Type B pancreatic cell (in vitro differentiated cells): ENCODE measurements around the gene CEBPE. TPM values are rescaled to one million over a fixed set of nuclear protein-coding genes. Genes with fewer than 3 reads are reported as not detected.

Experiments used
- DNase-seq: peaks from one replicate; pipeline ENCODE4 v3.0.0; 2021; ENCODE audit warnings: mixed read lengths; ENCODE audit not compliant: unreplicated experiment; ENCODE audit errors: extremely low spot score
- H3K27ac Mint-ChIP-seq: 2 replicates; pipeline ENCODE4 v1.8.0; 2021; ENCODE audit warnings: mild to moderate bottlenecking, mixed read lengths
- H3K27me3 Mint-ChIP-seq: 2 replicates; pipeline ENCODE4 v1.8.0; 2021; ENCODE audit warnings: mixed read lengths
- H3K36me3 Mint-ChIP-seq: 2 replicates; pipeline ENCODE4 v1.8.0; 2021; ENCODE audit warnings: mixed read lengths
- H3K4me1 Mint-ChIP-seq: one replicate; pipeline ENCODE4 v1.8.0; 2021; ENCODE audit warnings: mixed read lengths; ENCODE audit not compliant: unreplicated experiment
- H3K4me3 Mint-ChIP-seq: 2 replicates; pipeline ENCODE4 v1.8.0; 2021; ENCODE audit warnings: mild to moderate bottlenecking, mixed read lengths
- H3K9me3 Mint-ChIP-seq: 2 replicates; pipeline ENCODE4 v1.8.0; 2021; ENCODE audit warnings: mixed read lengths
- total RNA-seq: library from RNA; stranded (reverse); gene quantifications from 2 replicates; pipeline ENCODE4 v1.2.1, GENCODE V29; 2021; ENCODE audit warnings: low replicate concordance
- TF ChIP-seq, protein P1 (sequence below): fragments of 200-600 bp; sonication (generic); conservative IDR thresholded peaks from 2 replicates; pipeline ENCODE4 v1.5.0; 2021; ENCODE audit warnings: antibody characterized with exemption, mild to moderate bottlenecking

The CEBPE gene
- total RNA-seq, 1 donor from 2014 or later, result not detected

DNA sequence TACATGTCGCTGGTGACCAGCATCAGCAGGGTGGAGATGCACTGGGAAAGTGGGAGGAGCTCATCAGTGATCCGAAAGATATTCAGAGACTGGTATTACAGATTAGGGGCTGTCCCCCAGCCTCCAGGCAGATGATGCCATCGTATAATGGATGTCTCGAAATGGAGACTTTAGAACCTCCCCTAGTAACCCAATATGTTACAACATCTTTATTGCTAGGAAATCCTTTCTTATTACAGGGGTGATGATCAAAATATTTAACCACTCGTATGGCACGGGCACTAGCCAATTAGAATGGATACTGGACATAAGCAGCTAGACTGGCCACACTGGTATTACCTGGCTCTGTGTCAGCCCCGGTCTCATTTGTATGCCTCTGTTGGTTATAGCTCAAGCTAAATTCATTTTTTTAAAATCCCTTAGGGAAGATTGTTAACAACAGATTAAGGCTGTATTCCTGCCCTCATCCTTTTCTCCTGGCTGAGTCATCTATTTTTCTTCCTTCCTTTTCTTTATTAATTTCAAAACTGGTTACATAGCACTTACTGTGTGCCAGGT is 10.8 kb upstream of the CEBPE start:
- Mint-ChIP-seq H3K9me3 (no peaks in the 10 kb centered on the region), H3K27me3 (no peaks in the 10 kb centered on the region), H3K4me3 (no peak overlapping the region), H3K27ac (no peak overlapping the region), H3K36me3 (peaks cover 5% of the 10 kb centered on the region), H3K4me1 (no peaks in the 10 kb centered on the region)
- TF ChIP-seq, protein P1, sequence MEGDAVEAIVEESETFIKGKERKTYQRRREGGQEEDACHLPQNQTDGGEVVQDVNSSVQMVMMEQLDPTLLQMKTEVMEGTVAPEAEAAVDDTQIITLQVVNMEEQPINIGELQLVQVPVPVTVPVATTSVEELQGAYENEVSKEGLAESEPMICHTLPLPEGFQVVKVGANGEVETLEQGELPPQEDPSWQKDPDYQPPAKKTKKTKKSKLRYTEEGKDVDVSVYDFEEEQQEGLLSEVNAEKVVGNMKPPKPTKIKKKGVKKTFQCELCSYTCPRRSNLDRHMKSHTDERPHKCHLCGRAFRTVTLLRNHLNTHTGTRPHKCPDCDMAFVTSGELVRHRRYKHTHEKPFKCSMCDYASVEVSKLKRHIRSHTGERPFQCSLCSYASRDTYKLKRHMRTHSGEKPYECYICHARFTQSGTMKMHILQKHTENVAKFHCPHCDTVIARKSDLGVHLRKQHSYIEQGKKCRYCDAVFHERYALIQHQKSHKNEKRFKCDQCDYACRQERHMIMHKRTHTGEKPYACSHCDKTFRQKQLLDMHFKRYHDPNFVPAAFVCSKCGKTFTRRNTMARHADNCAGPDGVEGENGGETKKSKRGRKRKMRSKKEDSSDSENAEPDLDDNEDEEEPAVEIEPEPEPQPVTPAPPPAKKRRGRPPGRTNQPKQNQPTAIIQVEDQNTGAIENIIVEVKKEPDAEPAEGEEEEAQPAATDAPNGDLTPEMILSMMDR, result no peak
- no peak for DNase-seq

DNA sequence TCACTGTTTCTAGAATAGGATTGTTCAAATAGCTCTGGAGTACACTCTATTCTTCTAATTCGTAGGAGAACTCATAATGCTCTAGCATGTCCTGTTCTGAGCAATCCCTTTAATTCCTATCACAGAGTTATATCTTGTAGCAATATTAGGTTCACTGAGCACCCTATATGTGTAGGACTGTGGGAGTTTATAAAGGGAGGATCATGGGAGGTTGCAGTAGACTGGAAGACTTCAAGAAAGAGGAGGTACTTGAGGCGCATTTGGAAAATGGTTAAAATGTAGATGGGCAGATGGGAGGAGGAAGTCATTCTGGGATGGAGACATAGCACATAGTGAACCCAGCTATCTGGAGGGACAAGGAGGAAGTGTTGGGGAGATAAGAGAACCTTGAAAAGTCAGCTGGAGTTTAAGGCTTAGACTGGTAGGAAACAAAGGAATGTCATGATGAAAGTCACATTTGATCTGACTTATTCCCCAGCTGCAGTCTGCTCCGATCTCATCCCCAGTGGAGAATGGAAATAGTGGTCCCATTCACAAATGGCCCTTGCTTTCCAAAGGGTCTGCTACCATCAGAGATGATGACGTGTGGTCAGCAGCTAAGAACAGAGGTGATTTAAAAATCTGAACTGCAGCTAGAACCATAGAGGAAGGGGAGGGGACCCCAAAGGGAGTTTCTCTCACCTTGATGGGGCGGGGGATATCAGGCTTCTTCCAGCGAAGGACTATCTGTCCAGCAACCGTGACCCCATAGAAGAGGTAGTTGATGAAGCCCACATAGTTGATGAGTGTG is 10.1 kb upstream of the CEBPE start:
- H3K4me1 Mint-ChIP-seq, result peaks cover 2% of the 10 kb centered on the region
- H3K27ac Mint-ChIP-seq, result peak overlapping the region; percentile 3
- H3K9me3 Mint-ChIP-seq, result no peaks in the 10 kb centered on the region
- H3K36me3 Mint-ChIP-seq, result peaks cover 5% of the 10 kb centered on the region
- no peak for DNase-seq
- H3K27me3 Mint-ChIP-seq, result no peaks in the 10 kb centered on the region
- TF ChIP-seq, protein P1, result no peak
- no peak overlapping the region for H3K4me3 Mint-ChIP-seq

- Mint-ChIP-seq H3K9me3 (no peaks in the 10 kb centered on the region), H3K27ac (no peak overlapping the region), H3K4me3 (no peak overlapping the region), H3K4me1 (peaks cover 10% of the 10 kb centered on the region), H3K27me3 (no peaks in the 10 kb centered on the region), H3K36me3 (peaks cover 5% of the 10 kb centered on the region)
- TF ChIP-seq, protein P1, result no peak
- no peak for DNase-seq
These were observed 8.8 kb upstream of the CEBPE start for GRCh38 chr14:23127861-23128260.

DNA sequence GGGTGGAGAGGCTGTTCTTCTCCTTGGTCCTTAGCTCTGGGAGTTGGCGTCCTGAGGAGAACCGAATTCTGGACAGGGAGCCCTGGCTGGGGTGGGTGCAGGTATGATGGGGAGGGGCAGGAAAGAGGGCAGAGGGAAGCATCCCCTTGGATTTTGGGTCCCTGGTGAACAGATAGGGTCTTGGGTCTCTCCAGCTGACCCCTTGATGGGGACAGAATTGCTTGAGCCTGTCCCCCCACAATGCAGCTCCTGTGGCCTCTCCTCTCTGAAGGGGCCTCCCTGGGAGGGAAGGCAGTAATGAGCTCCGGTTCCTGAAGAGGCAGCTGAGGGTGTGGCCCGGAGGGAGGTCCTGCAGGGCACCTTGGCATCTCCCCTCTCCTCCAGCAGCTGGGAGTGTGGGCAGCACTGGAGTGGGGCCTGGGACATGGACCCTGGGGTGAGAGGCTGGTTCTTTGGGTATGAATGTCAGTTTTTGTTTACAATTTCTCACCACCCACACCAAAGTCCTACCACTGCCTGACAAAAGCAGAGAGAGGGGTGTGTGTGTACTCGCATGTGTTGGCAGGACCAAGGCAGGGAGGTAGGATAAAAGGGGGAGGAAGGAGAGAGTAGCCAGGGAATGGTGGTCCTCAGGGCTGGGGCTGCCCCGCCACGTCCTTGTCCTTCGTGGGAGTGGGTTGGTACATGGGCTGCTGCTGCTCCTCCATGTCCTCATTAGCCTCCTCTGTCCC is 7.7 kb upstream of the CEBPE start:
- H3K36me3 Mint-ChIP-seq, result peaks cover 5% of the 10 kb centered on the region
- H3K9me3 Mint-ChIP-seq, result no peaks in the 10 kb centered on the region
- no peak overlapping the region for H3K4me3 Mint-ChIP-seq
- H3K27ac Mint-ChIP-seq, result no peak overlapping the region
- peaks cover 12% of the 10 kb centered on the region for H3K4me1 Mint-ChIP-seq
- TF ChIP-seq, protein P1, result no peak
- no peaks in the 10 kb centered on the region for H3K27me3 Mint-ChIP-seq
- no peak for DNase-seq

GRCh38 chr14:23125933-23126524 is 7.0 kb upstream of the CEBPE start:
- H3K36me3 Mint-ChIP-seq, result peaks cover 5% of the 10 kb centered on the region
- H3K27me3 Mint-ChIP-seq, result peaks cover 3% of the 10 kb centered on the region
- peaks cover 18% of the 10 kb centered on the region for H3K4me1 Mint-ChIP-seq
- no peak overlapping the region for H3K4me3 Mint-ChIP-seq
- TF ChIP-seq, protein P1, result no peak
- no peak overlapping the region for H3K27ac Mint-ChIP-seq
- no peaks in the 10 kb centered on the region for H3K9me3 Mint-ChIP-seq
- no peak for DNase-seq
